ENCODE results near the gene ZCWPW1. TPM values are rescaled to one million over a fixed set of nuclear protein-coding genes. Genes with fewer than 3 reads are reported as not detected.

The ZCWPW1 gene
- total and polyA plus RNA-seq, 2 of the 13 experiments (the other 11 are each of a cell fraction or from before 2014, with no cell fraction given), result 2.4 to 2.5 TPM

GRCh38 chr7:100430493-100431285 is 2.2 kb upstream of the ZCWPW1 start:
- peak overlapping the region; percentile 75 to 87 (median 83) for H3K4me3 ChIP-seq (replicated peaks in 1 of 3; ENCODE audit: insufficient read depth in 1 of 3, low read depth in 2 of 3, low read length in 3 of 3)
- no peak overlapping the region for H2AFZ ChIP-seq (ENCODE audit: low read length)
- H3K27ac ChIP-seq (ENCODE audit: extremely low read length, insufficient read depth, low read length), result peak overlapping the region; percentile 98
- TF ChIP-seq ARID5B (CRISPR knock-in tag; IDR thresholded peaks at IDR 0.05) (no peak), RBFOX2 (IDR thresholded peaks at IDR 0.05; ENCODE audit: low read depth, low read length) (peak; percentile 64; the same call in 1 of the 2 replicates), ZNF687 (CRISPR knock-in tag; IDR thresholded peaks at IDR 0.05) (no peak), ELF3 (CRISPR knock-in tag; IDR thresholded peaks at IDR 0.05) (no peak), ARHGAP35 (CRISPR knock-in tag; IDR thresholded peaks at IDR 0.05; ENCODE audit: borderline replicate concordance) (0 out of 2 replicates have a peak, but pooled peaks have one; percentile 47), ZNF562 (CRISPR knock-in tag; IDR thresholded peaks at IDR 0.05; ENCODE audit: borderline replicate concordance) (no peak), AKAP8 (CRISPR knock-in tag; IDR thresholded peaks at IDR 0.05) (peak; percentile 73; the same call in 1 of the 2 replicates), ZC3H13 (CRISPR knock-in tag; IDR thresholded peaks at IDR 0.05) (0 out of 2 replicates have a peak, but pooled peaks have one; percentile 45), ZBTB38 (CRISPR knock-in tag; IDR thresholded peaks at IDR 0.05) (peak; percentile 91)
- no peak for DNase-seq (ENCODE audit: low spot score)
- ATAC-seq, result no peak
- peak overlapping the region; percentile 98 for H3K9ac ChIP-seq (ENCODE audit: insufficient read depth, low read depth, low read length)
- H3K4me2 ChIP-seq (ENCODE audit: low read depth, low read length), result peak overlapping the region; percentile 94
- POLR2A ChIA-PET, result interaction anchor here (1.2 to 4.8 kb wide), 10 partner anchors 8 to 329 kb away, joined by 3 to 199 read pairs (median 21); partner anchors contain the start of genes AP4M1, FBXO24, LRCH4 and MCM7
- H3K4me1 ChIP-seq (ENCODE audit: insufficient read depth, low read length), result peaks cover 56% of the 10 kb centered on the region
- H3K36me3 ChIP-seq (replicated peaks in 1 of 2; ENCODE audit: control insufficient read depth in 1 of 2, insufficient read depth in 2 of 2, low read length in 2 of 2), result peaks cover 5 to 30% of the 10 kb centered on the region in 2 experiments
- no peaks in the 10 kb centered on the region; a peak in 1 of 5 replicates for H3K27me3 ChIP-seq (ENCODE audit: control insufficient read depth in 1 of 2, insufficient read depth in 2 of 2, low read length in 2 of 2)
- H3K79me2 ChIP-seq (ENCODE audit: insufficient read depth, low read length), result peaks cover 35% of the 10 kb centered on the region
- WGBS (ENCODE audit: low lambda C conversion rate), result 57% methylated on average over 20 of the region's 31 CpGs
- in situ Hi-C loops (cut with HindIII; ENCODE audit: extremely low pct_ligation_motif_present, low pct_unique_long_range_greater_than_20kb), result no loop called here
- FAIRE-seq, result no peak
- H3K9me3 ChIP-seq (ENCODE audit: low read length), result no peaks in the 10 kb centered on the region
- CTCF ChIA-PET (ENCODE audit: low intra/inter-chr PET ratio, low total read pairs), result no interaction called here
- no peaks in the 10 kb centered on the region; the same call in 1 of the 2 replicates for H4K20me1 ChIP-seq (ENCODE audit: insufficient read depth, low read length)
- no TSS peak for BruUV-seq (replicated peaks)
- intact Hi-C loops (cut with micrococcal nuclease; ENCODE audit: unreplicated experiment), result no loop called here

All from HepG2 (cell line).